Esophagus muscularis mucosa (tissue), 3 donors: ENCODE results near the gene ZDHHC12.

Source experiments
- POLR2A ChIP-seq: fragments of 450-650 bp; IDR thresholded peaks from one replicate; pipeline ENCODE4 v1.6.1; 2017; ENCODE audit warnings: antibody characterized with exemption, moderate library complexity, mild to moderate bottlenecking, low read depth
- POLR2AphosphoS5 ChIP-seq, 2 donors: sonication (generic); formaldehyde crosslinking; IDR thresholded peaks; one replicate each; pipeline ENCODE4 v1.6.1; 2017; ENCODE audit warnings: antibody characterized with exemption in 2 of 2
- TF ChIP-seq, protein P1 (sequence below), 3 experiments: fragments of 200-600 bp in 2 of 3; fragments of 450-650 bp in 1 of 3; sonication (generic) in 2 of 3; IDR thresholded peaks; one replicate each; pipeline ENCODE4 v1.5.1; 2017 to 2019; ENCODE audit warnings: antibody characterized with exemption in 3 of 3, mild to moderate bottlenecking in 2 of 3, moderate library complexity in 1 of 3

DNA sequence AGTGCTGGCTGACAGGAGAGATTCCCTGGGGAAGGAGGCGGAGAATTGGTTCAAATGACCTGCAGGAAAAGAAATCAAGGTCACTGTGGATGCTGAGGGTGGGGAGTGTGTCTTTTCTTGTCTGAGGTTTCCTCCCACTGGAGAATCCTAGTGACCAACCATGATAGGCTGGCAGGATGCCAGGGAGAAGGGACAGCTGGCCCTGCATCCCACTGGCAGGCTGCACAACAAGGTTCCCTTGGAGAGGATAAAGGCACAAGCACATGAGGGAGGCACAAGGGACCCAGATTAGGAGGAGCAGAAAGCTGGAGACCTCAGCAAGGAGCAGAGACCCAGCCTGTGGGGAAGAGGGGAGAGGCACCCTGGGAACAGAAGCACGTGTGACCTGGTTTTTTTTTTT is 11.4 kb upstream of the ZDHHC12 start:
- TF ChIP-seq, protein P1, sequence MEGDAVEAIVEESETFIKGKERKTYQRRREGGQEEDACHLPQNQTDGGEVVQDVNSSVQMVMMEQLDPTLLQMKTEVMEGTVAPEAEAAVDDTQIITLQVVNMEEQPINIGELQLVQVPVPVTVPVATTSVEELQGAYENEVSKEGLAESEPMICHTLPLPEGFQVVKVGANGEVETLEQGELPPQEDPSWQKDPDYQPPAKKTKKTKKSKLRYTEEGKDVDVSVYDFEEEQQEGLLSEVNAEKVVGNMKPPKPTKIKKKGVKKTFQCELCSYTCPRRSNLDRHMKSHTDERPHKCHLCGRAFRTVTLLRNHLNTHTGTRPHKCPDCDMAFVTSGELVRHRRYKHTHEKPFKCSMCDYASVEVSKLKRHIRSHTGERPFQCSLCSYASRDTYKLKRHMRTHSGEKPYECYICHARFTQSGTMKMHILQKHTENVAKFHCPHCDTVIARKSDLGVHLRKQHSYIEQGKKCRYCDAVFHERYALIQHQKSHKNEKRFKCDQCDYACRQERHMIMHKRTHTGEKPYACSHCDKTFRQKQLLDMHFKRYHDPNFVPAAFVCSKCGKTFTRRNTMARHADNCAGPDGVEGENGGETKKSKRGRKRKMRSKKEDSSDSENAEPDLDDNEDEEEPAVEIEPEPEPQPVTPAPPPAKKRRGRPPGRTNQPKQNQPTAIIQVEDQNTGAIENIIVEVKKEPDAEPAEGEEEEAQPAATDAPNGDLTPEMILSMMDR (IDR thresholded peaks at IDR 0.05): no peak
- TF ChIP-seq POLR2AphosphoS5 (IDR thresholded peaks at IDR 0.05) (peak in 1 of 2 donors; percentile 14), POLR2A (no peak)
